Spleen (tissue), 11 donors: ENCODE data around the gene PBOV1. TPM values are rescaled to one million over a fixed set of nuclear protein-coding genes. Genes with fewer than 3 reads are reported as not detected.

Experiments used
- DNase-seq: peaks from one replicate; pipeline ENCODE4 v3.0.0-alpha.2; 2020
- H3K27ac ChIP-seq, 8 donors: fragments of 200-600 bp; sonication (generic) in 7 of 8; 1 replicate in 4 of 8; 2 replicates in 4 of 8; pipeline versions ENCODE4 v1.5.0 to v1.8.0; 2016 to 2021; ENCODE audit warnings: inconsistent platforms in 4 of 8, mild to moderate bottlenecking in 4 of 8, moderate library complexity in 1 of 8
- H3K27me3 ChIP-seq, 7 donors: fragments of 200-600 bp; sonication (generic) in 6 of 7; replicated peaks in 1 of 7; 1 replicate in 4 of 7; 2 replicates in 3 of 7; pipeline versions ENCODE4 v1.5.0 to v1.8.0; 2016 to 2021; ENCODE audit warnings: inconsistent platforms in 3 of 7, mild to moderate bottlenecking in 1 of 7
- H3K36me3 ChIP-seq, 6 donors: fragments of 200-600 bp; sonication (generic) in 5 of 6; 1 replicate in 4 of 6; 2 replicates in 2 of 6; pipeline versions ENCODE4 v1.5.0 to v1.8.0; 2016 to 2021; ENCODE audit warnings: inconsistent platforms in 2 of 6
- H3K4me1 ChIP-seq, 6 donors: fragments of 200-600 bp; sonication (generic) in 5 of 6; 1 replicate in 3 of 6; 2 replicates in 3 of 6; pipeline versions ENCODE4 v1.5.0 to v1.8.0; 2016 to 2021; ENCODE audit warnings: inconsistent platforms in 3 of 6
- H3K4me3 ChIP-seq, 8 donors: fragments of 200-600 bp; sonication (generic) in 7 of 8; 1 replicate in 4 of 8; 2 replicates in 4 of 8; pipeline versions ENCODE4 v1.5.0 to v1.8.0; 2016 to 2021; ENCODE audit warnings: inconsistent platforms in 4 of 8, mild to moderate bottlenecking in 4 of 8, moderate library complexity in 2 of 8
- H3K9me3 ChIP-seq, 8 donors: fragments of 200-600 bp; sonication (generic) in 7 of 8; 1 replicate in 4 of 8; 2 replicates in 4 of 8; pipeline versions ENCODE4 v1.5.0 to v1.8.0; 2016 to 2021; ENCODE audit warnings: inconsistent platforms in 4 of 8
- CTCF ChIP-seq, 11 experiments: fragments of 200-600 bp in 7 of 11; fragments of 450-650 bp in 4 of 11; sonication (generic) in 4 of 11; IDR thresholded peaks in 8 of 11; conservative IDR thresholded peaks in 3 of 11; 1 replicate in 7 of 11; 2 replicates in 4 of 11; pipeline versions ENCODE4 v1.4.0 to v1.8.0; 2016 to 2021; ENCODE audit warnings: antibody characterized with exemption in 11 of 11, inconsistent platforms in 4 of 11, mild to moderate bottlenecking in 1 of 11
- POLR2A ChIP-seq, 3 donors: fragments of 450-650 bp; IDR thresholded peaks; one replicate each; pipeline ENCODE4 v1.5.1; 2017; ENCODE audit warnings: antibody characterized with exemption in 3 of 3, mild to moderate bottlenecking in 1 of 3
- POLR2AphosphoS5 ChIP-seq, 3 donors: sonication (generic); formaldehyde crosslinking; IDR thresholded peaks; one replicate each; pipeline ENCODE4 v1.5.1; 2017; ENCODE audit warnings: antibody characterized with exemption in 3 of 3
- WGBS, 5 donors: extraction: QIAGEN DNeasy Blood & Tissue Kit in 3 of 5; methylation state at CpG; one replicate each; pipeline versions ENCODE4 v1.1.5 to v1.1.7; 2013 to 2018; 5-methylcytosine and 5-hydroxymethylcytosine counted together
- intact Hi-C: fragments of 100-400 bp; cut with DNase I; formaldehyde crosslinking; loops from one replicate; pipeline ENCODE4 v1.15.0; 2023; ENCODE audit warnings: low total_unique reads
- polyA plus RNA-seq, 3 donors: library from polyadenylated mRNA; stranded (reverse); fragments of 200-250 nt; gene quantifications; one replicate each; pipeline ENCODE4 v1.2.1, GENCODE V29; 2013
- total RNA-seq, 7 donors: library from RNA; depleted of rRNA in 3 of 7; stranded (reverse); fragments of >200 nt in 3 of 7; fragmentation: NEBNext Ultra II Directional in 4 of 7; extraction: Animal tissue kit (Norgen Biotek cat#: 25700) in 4 of 7; gene quantifications; one replicate each; pipeline versions ENCODE4 v1.1.0 to v1.2.1, GENCODE V29; 2016 to 2021
- donor health status: healthy with polysubstance abuse.
- donor health status: DM: no; HTN: no; CAD: no; lungs with moderate emphysema.
- donor health status: DM: no; HTN: no; CAD: no.
- donor health status: Bipolar disorder and iron deficiency.
- donor health status: healthy.
- donor health status: DM: no; HTN: no; CAD: no.
- donor health status: DM: yes; HTN: yes; CAD: no.

The PBOV1 gene
- total and polyA plus RNA-seq, 10 donors: not detected

GRCh38 chr6:138234363-138234762, 16.1 kb upstream of the PBOV1 start:
- no peaks in the 10 kb centered on the region for H3K36me3 ChIP-seq
- DNase-seq: no peak
- H3K27me3 ChIP-seq: peaks cover 0 to 14% (median 0%) of the 10 kb centered on the region in 7 donors
- intact Hi-C loops: no loop called here
- WGBS, 5 donors: 48 to 65% (median 62%) methylated on average over 2 of the region's 2 CpGs
- H3K4me3 ChIP-seq: no peak overlapping the region
- H3K9me3 ChIP-seq: no peaks in the 10 kb centered on the region
- no peak for TF ChIP-seq POLR2A (IDR thresholded peaks at IDR 0.05)
- TF ChIP-seq CTCF (IDR thresholded peaks at IDR 0.05 in 8 of 11, conservative IDR thresholded peaks at IDR 0.05 in 3 of 11): no peak
- no peak for TF ChIP-seq POLR2AphosphoS5 (IDR thresholded peaks at IDR 0.05)
- H3K4me1 ChIP-seq: no peaks in the 10 kb centered on the region
- no peak overlapping the region for H3K27ac ChIP-seq

- Histone ChIP-seq H3K4me3 (no peak overlapping the region), H3K36me3 (no peaks in the 10 kb centered on the region), H3K4me1 (no peaks in the 10 kb centered on the region), H3K27me3 (peaks cover 0 to 13% (median 0%) of the 10 kb centered on the region in 7 donors), H3K27ac (no peak overlapping the region), H3K9me3 (no peaks in the 10 kb centered on the region)
- TF ChIP-seq POLR2AphosphoS5 (IDR thresholded peaks at IDR 0.05) (no peak), CTCF (IDR thresholded peaks at IDR 0.05 in 8 of 11, conservative IDR thresholded peaks at IDR 0.05 in 3 of 11) (no peak), POLR2A (IDR thresholded peaks at IDR 0.05) (no peak)
- no peak for DNase-seq
- WGBS, 5 donors: 61 to 75% (median 67%) methylated on average over 4 of the region's 4 CpGs
- intact Hi-C loops: no loop called here
These were observed 13.1 kb upstream of the PBOV1 start for GRCh38 chr6:138231381-138231886.

GRCh38 chr6:138230759-138231380, 12.6 kb upstream of the PBOV1 start:
- no peak overlapping the region for H3K27ac ChIP-seq

GRCh38 chr6:138230221-138230620, 11.9 kb upstream of the PBOV1 start:
- DNase-seq: no peak
- H3K9me3 ChIP-seq: no peaks in the 10 kb centered on the region
- H3K4me3 ChIP-seq: no peak overlapping the region
- no peak overlapping the region for H3K27ac ChIP-seq
- H3K36me3 ChIP-seq: no peaks in the 10 kb centered on the region
- H3K4me1 ChIP-seq: no peaks in the 10 kb centered on the region
- intact Hi-C loops: no loop called here
- H3K27me3 ChIP-seq: peaks cover 0 to 13% (median 0%) of the 10 kb centered on the region in 7 donors
- TF ChIP-seq CTCF (IDR thresholded peaks at IDR 0.05 in 8 of 11, conservative IDR thresholded peaks at IDR 0.05 in 3 of 11) (no peak), POLR2AphosphoS5 (IDR thresholded peaks at IDR 0.05) (no peak), POLR2A (IDR thresholded peaks at IDR 0.05) (no peak)

More at GRCh38 chr6:138230759-138231380, 12.6 kb upstream of the PBOV1 start:
- no peak overlapping the region for H3K4me3 ChIP-seq
- no peaks in the 10 kb centered on the region for H3K36me3 ChIP-seq
- intact Hi-C loops: no loop called here
- TF ChIP-seq POLR2AphosphoS5 (IDR thresholded peaks at IDR 0.05): no peak
- no peak for DNase-seq
- no peaks in the 10 kb centered on the region for H3K9me3 ChIP-seq
- H3K27me3 ChIP-seq: peaks cover 0 to 12% (median 0%) of the 10 kb centered on the region in 7 donors
- 82 to 92% (median 88%) methylated on average over 3 of the region's 3 CpGs for WGBS, 5 donors
- H3K4me1 ChIP-seq: no peaks in the 10 kb centered on the region
